Frontal cortex (tissue), 4 donors: ENCODE data around the gene DUX4. TPM values are rescaled to one million over a fixed set of nuclear protein-coding genes. Genes with fewer than 3 reads are reported as not detected.
"Not testable (repeated sequence)": the region's sequence is repeated elsewhere in the genome, so short reads cannot be mapped to it uniquely, and the experiment has no call there.

Experiments
- DNase-seq, 2 donors: peaks; one replicate each; pipeline ENCODE4 v3.0.0; 2012; ENCODE audit warnings: low spot score in 2 of 2
- FAIRE-seq: peaks from 2 replicates; lab custom pipeline; 2012; peaks lifted over from hg19 to GRCh38; lab: Jason Lieb, UNC
- small RNA-seq: library from RNA; depleted of rRNA; stranded (forward); fragments of <200 nt; gene quantifications from one replicate; pipeline ENCODE3, GENCODE V24; 2014
- total RNA-seq: library from RNA; depleted of rRNA; stranded (reverse); fragments of >200 nt; gene quantifications from one replicate; pipeline ENCODE4 v1.2.3, GENCODE V29; 2014
- donor health status: control.
- donor health status: control.
- donor health status: control.

The DUX4 gene
- not detected for total RNA-seq

DNA sequence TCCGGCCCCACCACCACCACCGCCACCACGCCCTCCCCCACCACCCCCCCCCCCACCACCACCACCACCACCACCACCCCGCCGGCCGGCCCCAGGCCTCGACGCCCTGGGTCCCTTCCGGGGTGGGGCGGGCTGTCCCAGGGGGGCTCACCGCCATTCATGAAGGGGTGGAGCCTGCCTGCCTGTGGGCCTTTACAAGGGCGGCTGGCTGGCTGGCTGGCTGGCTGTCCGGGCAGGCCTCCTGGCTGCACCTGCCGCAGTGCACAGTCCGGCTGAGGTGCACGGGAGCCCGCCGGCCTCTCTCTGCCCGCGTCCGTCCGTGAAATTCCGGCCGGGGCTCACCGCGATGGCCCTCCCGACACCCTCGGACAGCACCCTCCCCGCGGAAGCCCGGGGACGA, at the start of gene DUX4:
Gene DUX4, plus strand, starts transcription at position 347 of the 400 bp plus-strand sequence. Its CDS starts 0 bp downstream, at position 347.
- DNase-seq, FAIRE-seq: not testable (repeated sequence)

DNA sequence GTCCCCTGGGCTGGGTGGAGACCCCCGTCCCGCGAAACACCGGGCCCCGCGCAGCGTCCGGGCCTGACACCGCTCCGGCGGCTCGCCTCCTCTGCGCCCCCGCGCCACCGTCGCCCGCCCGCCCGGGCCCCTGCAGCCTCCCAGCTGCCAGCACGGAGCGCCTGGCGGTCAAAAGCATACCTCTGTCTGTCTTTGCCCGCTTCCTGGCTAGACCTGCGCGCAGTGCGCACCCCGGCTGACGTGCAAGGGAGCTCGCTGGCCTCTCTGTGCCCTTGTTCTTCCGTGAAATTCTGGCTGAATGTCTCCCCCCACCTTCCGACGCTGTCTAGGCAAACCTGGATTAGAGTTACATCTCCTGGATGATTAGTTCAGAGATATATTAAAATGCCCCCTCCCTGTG, 1.9 kb downstream of the DUX4 start:
- not testable (repeated sequence) for FAIRE-seq, DNase-seq

DNA sequence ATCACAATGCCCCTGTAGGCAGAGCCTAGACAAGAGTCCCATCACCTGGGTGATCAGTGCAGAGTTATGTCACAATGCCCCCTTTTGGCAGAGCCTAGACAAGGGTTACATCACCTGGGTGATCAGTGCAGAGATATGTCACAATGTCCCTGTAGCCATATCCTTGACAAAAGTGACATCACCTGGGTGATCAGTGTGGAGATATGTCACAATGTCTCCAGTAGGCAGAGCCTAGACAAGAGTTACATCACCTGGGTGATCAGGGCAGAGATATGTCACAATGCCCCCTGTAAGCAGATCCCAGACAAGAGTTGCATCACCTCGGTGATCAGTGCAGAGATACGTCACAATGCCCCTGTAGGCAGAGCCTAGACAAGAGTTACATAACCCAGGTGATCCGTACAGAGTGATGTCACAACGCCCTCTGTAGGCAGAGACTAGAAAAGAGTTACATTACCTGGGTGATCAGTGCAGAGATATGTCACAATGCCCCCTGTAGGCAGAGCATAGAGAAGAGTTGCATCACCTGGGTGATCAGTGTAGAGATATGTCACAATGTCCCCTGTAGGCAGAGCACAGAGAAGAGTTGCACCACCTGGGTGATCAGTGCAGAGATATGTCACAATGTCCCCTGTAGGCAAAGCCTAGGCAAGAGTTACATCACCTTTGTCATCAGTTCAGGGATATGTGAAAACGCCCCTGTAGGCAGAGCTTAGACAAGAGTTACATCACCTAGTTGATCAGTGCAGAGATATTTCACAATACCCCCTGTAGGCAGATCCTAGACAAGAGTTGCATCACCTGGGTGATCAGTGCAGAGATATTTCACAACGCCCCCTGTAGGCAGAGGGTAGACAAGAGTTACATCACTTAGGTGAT, 4.4 kb downstream of the DUX4 start:
- not testable (repeated sequence) for FAIRE-seq, DNase-seq

DNA sequence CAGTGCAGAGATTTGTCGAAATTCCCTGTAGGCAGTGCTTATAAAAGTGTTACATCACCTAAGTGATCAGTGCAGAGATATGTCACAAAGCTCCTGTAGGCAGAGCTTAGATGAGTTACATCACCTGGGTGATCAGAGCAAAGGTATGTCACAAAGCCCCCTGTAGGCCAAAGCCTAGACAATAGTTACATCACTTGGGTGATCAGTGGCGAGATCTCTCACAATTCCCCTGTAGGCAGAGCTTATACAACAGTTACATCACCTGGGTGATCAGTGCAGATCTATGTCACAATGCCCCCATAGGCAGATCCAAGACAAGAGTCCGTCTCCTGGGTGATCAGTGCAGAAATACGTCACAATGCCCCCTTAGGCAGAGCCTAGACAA, 5.0 kb downstream of the DUX4 start:
- not testable (repeated sequence) for FAIRE-seq, DNase-seq

DNA sequence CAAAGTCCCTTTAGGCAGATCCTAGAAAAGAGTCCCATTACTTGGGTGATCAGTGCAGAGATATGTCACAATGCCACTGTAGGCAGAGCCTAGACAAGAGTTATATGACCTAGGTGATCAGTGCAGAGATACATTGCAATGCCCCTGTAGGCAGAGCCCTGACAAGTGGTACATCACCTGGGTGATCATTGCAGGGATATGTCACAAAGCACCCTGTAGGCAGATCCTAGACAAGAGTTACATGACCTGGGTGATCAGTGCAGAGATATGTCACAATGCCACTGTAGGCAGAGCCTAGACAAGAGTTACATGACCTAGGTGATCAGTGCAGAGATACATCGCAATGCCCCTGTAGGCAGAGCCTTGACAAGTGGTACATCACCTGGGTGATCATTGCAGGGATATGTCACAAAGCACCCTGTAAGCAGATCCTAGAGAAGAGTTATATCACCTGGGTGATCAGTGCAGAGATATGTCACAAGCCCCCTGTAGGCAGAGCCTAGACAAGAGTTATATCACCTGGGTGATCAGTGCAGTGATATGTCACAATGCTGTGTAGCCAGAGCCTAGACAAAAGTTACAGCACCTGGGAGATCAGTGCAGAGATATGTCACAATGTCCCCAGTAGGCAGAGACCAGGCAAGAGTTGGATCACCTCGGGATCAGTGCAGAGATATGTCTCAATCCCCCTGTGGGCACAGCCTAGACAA, 5.6 kb downstream of the DUX4 start:
- DNase-seq, FAIRE-seq: not testable (repeated sequence)

DNA sequence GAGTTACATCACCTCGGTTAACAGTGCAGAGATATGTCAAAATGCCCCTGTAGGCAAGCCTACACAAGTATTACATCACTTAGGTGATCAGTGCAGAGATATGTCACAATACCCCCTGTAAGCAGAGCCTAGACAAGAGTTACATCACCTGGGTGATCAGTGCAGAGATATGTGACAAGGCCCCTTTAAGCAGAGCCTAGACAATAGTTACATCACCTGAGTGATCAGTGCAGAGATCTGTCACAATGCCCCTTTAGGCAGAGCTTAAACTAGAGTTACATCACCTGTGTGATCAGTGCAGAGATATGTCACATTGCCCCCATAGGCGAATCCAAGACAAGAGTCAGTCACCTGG, 6.1 kb downstream of the DUX4 start:
- FAIRE-seq, DNase-seq: not testable (repeated sequence)

DNA sequence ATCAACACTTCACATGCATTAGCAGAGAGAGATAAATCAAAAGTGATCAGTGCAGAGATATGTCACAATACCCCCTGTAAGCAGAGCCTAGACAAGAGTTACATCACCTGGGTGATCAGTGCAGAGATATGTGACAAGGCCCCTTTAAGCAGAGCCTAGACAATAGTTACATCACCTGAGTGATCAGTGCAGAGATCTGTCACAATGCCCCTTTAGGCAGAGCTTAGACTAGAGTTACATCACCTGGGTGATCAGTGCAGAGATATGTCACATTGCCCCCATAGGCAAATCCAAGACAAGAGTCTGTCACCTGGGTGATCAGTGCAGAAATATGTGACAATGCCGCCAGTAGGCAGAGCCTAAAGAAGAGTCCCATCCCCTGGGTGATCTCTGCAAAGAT, 7.4 kb downstream of the DUX4 start:
- DNase-seq, FAIRE-seq: not testable (repeated sequence)

DNA sequence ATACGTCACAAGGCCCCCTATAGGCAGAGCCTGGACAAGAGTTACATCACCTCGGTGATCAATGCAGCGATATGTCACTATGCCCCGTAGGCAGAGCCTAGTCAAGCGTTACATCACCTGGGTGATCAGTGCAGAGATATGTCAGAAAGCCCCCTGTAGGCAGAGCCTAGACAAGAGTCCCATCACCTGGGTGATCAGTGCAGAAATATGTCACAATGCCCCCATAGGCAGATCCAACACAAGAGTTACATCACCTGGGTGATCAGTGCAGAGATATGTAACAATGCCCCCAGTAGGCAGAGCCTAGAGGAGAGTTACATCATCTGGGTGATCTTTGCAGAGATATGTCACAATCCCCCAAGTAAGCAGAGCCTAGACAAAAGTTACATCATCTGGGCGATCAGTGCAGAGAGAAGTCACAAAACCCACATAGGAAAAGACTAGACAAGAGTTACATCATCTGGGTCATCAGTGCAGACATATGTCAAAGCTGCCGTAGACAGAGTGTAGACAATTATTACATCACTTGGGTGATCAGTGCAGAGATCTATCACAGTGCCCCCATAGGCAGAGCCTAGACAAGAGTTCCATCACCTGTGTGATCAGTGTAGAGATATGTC, 8.0 kb downstream of the DUX4 start:
- not testable (repeated sequence) for DNase-seq, FAIRE-seq

DNA sequence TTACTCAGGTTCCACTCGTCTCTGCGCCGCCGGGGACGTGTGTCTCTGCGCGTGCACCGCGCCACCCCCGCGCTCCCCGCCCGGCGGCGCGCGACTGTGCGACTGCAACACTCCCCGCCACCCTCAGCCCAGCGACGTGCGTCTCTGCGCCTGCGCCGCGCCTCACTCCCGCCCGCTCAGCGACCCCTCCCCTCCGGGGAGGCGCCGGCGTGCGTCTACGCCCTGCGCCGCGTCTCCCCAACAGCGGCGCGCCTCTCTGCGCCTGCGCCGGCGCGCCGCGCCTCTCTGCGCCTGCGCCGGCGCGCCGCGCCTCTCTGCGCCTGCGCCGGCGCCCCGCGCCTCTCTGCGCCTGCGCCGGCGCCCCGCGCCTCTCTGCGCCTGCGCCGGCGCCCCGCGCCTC, 29.9 kb downstream of the DUX4 start:
- FAIRE-seq: not testable (repeated sequence)

More for the DNA sequence above, 29.9 kb downstream of the DUX4 start:
- DNase-seq: not testable (repeated sequence)

Small RNAs within 50 kb of the gene (small RNA-seq; reads per million reads assigned to genes)
- gene AC215524.1: not detected

Other genes starting within 250 kb of the DUX4 start
- 33.4 TPM for gene FRG1, start 232.9 kb upstream of the DUX4 start, total RNA-seq
- gene FRG2, start 146.5 kb upstream of the DUX4 start, total RNA-seq: not detected
- gene DBET, start 109.3 kb upstream of the DUX4 start, total RNA-seq: not detected